Left ventricle myocardium superior (tissue), 1 donor: ENCODE results near the gene CD27. TPM values are rescaled to one million over a fixed set of nuclear protein-coding genes. Genes with fewer than 3 reads are reported as not detected.
"Not testable (repeated sequence)": the region's sequence is repeated elsewhere in the genome, so short reads cannot be mapped to it uniquely, and the experiment has no call there.

ENCODE experiments used
- ATAC-seq: fragments of 200-7000 bp; cut with Tn5 transposase; one replicate; pipeline ENCODE4 v1.9.1; 2020; ENCODE audit warnings: mild to moderate bottlenecking, moderate library complexity
- DNase-seq: peaks from one replicate; pipeline ENCODE4 v3.0.0-alpha.2; 2020
- intact Hi-C: fragments of 100-400 bp; cut with micrococcal nuclease; formaldehyde crosslinking; loops from one replicate; pipeline ENCODE4 v1.11.0; 2022
- total RNA-seq: library from RNA; stranded (reverse); fragmentation: NEBNext Ultra II Directional; extraction: Animal tissue kit (Norgen Biotek cat#: 25700); gene quantifications from one replicate; pipeline ENCODE4 v1.2.1, GENCODE V29; 2021
- donor health status: DM: no; HTN: yes; CAD: no; lungs with severe emphysema.

Gene CD27
- total RNA-seq, 1 donor from 2014 or later: 0.20 TPM

DNA sequence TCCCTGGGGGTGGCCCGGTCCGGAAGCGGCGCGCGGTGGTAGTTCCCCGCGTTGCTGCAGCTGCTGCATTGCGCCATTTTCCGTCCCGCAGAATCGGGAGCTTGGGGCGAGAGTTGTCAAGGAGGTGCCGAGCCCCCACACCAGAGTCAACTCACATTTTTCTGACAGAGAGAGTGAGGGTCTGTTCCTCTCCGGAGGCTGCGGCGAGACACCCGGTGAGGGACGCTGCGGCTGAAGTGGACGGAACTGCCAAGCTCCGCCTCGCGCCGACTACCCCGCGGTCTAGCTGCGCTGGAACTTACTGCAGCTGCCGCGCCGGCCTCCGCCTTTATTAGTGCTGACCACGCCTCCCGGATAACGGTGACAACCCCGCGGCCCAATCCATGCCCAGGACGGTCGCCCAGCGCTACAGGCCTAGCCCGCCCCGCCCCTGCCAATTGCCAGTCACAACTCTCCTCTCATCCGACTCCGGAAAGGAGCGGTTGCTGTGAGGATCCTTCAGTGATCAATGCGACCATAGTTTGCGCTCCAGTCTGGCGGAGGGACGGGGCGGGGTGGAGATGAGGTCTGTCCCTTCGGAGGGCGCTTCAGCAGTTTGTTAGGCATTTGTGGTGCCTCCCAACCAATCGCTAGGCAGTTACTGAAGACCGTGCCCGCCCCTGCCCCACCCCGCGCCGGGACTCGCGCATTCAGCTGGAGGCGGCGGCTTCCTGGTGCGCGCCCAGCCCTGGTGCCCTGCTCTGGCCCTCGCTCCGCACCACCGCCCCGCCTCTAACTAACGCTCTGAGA, 25.8 kb downstream of the CD27 start, which contains the start of gene VAMP1:
VAMP1 (minus strand) TSS at position 303 of the 789 bp plus-strand sequence; CDS start at position 157, 146 bp downstream.
- intact Hi-C loops: no loop called here
- peak; percentile 97 for ATAC-seq
- peak; percentile 98 for DNase-seq

GRCh38 chr12:6471989-6472360, 27.2 kb downstream of the CD27 start:
- intact Hi-C loops: no loop called here
- ATAC-seq (no peak), DNase-seq (no peak)

- no peak for DNase-seq
These were observed 27.7 kb downstream of the CD27 start for GRCh38 chr12:6472491-6472890.

DNA sequence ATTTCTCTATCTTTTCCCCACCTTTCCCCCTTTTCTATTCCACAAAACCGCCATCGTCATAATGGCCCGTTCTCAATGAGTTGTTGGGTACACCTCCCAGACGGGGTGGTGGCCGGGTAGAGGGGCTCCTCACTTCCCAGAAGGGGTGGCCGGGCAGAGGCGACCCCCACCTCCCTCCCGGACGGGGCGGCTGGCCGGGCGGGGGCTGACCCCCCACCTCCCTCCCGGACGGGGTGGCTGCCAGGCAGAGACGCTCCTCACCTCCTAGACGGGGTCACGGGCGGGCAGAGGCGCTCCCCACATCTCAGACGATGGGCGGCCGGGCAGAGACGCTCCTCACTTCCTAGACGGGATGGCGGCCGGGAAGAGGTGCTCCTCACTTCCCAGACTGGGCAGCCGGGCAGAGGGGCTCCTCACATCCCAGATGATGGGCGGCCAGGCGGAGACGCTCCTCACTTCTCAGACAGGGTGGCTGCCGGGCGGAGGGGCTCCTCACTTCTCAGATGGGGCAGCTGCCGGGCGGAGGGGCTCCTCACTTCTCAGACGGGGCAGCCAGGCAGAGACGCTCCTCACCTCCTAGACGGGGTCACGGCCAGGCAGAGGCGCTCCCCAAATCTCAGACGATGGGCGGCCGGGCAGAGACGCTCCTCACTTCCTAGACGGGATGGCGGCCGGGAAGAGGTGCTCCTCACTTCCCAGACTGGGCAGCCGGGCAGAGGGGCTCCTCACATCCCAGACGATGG, 30.6 kb downstream of the CD27 start:
- ATAC-seq, intact Hi-C loops, DNase-seq: not testable (repeated sequence)

More at GRCh38 chr12:6472491-6472890, 27.7 kb downstream of the CD27 start:
- intact Hi-C loops: no loop called here
- ATAC-seq: no peak

- ATAC-seq: no peak
- intact Hi-C loops: no loop called here
- DNase-seq: no peak
These were observed 31.7 kb downstream of the CD27 start for GRCh38 chr12:6476489-6476888.

DNA sequence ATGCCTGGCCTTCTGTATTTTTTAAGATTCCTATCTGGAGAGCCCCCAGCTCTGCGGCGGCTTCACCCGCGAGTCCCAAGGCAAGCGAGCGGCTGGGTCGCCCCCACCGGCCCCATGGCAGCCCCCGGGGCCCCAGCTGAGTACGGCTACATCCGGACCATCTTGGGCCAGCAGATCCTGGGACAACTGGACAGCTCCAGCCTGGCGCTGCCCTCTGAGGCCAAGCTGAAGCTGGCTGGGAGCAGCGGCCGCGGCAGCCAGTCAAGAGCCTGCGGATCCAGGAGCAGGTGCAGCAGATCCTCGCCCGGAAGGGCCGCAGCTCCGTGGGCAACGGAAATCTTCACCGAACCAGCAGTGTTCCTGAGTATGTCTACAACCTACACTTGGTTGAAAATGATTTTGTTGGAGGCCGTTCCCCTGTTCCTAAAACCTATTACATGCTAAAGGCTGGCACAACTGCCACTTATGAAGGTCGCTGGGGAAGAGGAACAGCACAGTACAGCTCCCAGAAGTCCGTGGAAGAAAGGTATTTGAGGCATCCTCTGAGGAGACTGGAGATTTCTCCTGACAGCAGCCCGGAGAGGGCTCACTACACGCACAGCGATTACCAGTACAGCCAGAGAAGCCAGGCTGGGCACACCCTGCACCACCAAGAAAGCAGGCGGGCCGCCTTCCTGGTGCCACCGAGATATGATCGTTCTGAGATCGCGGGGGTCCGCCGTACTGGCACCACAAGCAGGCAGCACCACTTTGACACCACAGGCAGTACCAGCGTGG, 33.0 kb downstream of the CD27 start:
- intact Hi-C loops, DNase-seq: not testable (repeated sequence)
- peak; percentile 25 for ATAC-seq

DNA sequence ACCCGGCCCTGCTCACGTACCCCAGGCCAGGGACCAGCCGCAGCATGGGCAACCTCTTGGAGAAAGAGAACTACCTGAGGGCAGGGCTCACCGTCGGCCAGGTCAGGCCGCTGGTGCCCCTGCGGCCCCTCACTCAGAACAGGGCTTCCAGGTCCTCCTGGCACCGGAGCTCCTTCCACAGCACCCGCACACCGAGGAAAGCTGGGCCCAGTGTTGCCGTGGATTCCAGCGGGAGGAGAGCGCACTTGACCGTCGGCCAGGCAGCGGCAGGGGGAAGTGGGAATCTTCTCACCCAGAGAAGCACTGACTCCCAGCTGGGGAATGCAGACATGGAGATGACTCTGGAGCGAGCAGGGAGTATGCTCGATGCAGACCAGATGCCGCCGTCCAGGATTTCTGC, 33.7 kb downstream of the CD27 start:
- ATAC-seq (no peak), DNase-seq (no peak)
- intact Hi-C loops: no loop called here

DNA sequence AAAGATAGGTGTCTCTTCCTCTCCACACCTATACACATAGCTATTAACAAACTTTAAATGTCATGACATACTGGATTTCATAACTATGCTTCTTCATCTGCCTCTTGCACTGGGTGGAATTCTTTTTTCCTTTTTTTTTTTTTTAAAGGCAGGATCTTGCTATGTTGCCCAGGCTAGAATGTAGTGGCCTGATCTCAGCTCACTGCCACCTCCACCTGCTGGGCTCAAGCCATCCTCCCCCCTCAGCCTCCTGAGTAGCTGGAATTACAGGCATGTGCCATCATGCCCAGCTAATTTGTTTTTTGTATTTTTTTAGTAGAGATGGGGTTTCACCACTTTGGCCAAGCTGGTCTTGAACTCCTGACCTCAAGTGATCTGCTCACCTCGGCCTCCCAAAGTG, 43.5 kb downstream of the CD27 start:
- ATAC-seq: no peak
- intact Hi-C loops: no loop called here
- DNase-seq: no peak

GRCh38 chr12:6489449-6489848, 44.7 kb downstream of the CD27 start:
- ATAC-seq (no peak), DNase-seq (no peak)
- intact Hi-C loops: no loop called here

GRCh38 chr12:6490673-6491072, 45.9 kb downstream of the CD27 start:
- intact Hi-C loops, ATAC-seq: not testable (repeated sequence)

DNA sequence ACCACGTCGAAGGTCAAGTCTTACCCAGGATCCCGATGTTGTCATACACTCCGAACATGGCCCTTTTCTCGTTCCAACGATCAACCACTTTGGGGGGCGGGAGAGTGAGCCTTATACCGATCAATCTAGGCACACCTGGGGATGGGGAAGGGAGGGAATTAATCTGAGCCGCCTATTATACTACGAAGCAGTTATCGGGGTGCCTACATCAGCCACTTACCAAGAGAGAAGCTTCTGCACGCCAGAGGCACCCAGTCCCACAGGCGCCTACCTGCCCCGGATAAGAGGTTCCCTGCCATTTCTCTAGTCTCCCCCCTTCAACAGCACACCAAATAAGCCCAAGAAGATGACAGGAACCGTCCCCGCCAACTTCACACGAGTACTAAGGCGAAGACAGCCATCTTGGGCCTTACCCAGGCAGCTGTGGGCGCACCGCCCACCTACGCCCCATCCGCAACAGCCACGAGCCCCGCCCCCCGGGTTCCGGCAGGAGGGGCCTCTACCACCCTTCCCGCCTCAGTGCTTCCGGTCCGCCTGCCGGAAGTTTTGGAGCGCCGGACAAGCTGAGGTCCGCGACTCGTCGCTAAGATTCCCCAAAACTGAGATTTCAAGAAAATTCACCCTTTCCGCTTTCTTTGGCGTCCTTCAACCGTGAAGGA, 48.2 kb downstream of the CD27 start, which contains the start of gene MRPL51:
MRPL51 (minus strand) TSS at position 425 of the 659 bp plus-strand sequence; CDS start at position 299, 126 bp downstream.
- DNase-seq (peak; percentile 99), ATAC-seq (peak; percentile 97)
- intact Hi-C loops: no loop called here

More at GRCh38 chr12:6490673-6491072, 45.9 kb downstream of the CD27 start:
- not testable (repeated sequence) for DNase-seq

DNA sequence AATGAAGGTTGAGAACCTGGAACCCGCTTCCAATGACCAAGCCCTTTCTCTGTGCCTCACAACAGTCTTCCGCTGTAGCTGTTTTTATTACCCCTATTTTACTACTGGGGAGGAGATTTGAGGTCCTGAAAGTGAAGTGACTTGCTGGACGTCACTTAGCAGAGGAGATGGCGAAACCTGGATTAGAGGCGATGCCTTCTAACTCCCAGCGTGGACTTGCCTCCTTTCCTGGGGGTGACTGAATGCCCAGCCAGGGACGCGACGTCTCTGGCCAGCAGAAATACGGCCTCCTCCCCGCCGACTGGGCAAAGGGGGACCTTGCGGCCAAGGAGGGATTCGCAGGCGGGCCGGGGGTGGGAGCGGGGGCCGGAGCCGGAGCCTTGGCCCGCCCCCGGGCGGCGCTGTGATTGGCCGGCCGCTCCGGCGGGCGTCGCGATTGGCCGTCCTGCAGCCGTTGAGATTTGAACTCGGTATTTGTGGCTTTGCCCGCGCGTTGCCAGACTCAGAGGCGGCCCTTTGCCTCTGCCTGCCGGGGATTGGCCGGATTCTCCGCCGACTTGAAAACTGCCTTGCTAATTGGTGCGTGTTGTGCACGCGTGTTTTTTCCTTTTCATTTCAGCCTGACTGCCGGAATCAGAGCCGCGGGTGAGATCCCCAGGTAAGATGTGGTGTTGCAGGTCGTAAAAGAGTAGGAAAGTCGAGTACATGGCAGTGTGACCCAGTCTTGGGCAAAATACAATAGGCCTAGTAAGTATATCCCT, 48.9 kb downstream of the CD27 start, which contains the start of gene NCAPD2:
NCAPD2 (plus strand) TSS at position 606 of the 761 bp plus-strand sequence. CDS start 997 bp downstream, outside the sequence.
- intact Hi-C loops: no loop called here
- ATAC-seq: peak; percentile 97
- peak; percentile 96 for DNase-seq

DNA sequence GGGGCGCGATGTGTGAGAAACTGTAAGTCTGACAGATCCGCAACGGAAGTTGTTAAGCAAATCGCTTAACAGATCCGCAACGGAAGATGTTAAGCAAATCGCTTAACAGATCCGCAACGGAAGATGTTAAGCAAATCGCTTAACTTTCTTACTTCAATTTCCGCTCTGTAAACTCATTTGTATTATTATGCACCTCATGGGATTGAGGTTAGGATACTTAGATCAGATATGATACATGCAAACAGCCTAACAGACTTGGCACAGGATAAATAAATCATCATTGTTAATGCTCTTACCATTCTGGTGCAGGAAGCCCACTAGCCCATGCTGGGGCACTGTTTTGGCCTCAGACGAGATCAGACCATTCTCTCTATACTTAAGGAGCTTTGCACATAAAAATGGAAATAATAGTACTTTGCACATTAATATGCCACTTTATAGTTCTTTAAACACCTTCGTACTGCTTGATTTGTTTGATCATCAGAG, 49.5 kb downstream of the CD27 start:
- intact Hi-C loops: no loop called here
- no peak for DNase-seq
- no peak for ATAC-seq

DNA sequence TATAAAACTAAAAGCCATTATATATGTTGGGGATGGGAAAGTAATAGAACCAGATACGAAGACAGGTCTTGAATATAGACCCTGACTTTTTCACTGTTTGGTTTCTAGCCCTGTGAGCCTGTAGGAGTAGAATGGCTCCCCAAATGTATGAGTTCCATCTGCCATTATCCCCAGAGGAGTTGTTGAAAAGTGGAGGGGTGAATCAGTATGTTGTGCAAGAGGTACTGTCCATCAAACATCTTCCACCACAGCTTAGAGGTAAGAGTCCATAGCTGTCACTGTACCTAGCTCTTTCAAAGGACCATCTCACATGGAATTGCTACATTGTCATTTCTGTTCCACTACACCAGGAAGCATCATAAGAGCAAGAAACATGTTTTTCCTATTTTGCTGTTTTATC, 50.2 kb downstream of the CD27 start:
- intact Hi-C loops: no loop called here
- ATAC-seq (no peak), DNase-seq (no peak)

DNA sequence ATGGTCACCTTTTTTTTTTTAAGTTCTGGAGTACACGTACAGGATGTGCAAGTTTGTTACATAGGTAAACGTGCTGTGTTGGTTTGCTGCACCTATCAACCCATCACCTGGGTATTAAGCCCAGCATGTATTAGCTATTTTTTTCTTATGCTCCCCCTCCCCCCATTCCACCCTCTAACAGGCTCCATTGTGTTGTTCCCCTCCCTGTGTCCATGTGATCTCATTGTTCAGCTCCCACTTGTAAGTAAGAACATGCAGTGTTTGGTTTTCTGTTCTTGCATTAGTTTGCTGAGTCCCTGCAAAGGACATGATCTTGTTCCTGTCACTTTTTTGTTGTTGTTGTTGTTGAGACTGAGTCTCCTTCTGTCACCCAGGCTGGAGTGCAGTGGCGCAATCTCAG, 52.5 kb downstream of the CD27 start:
- ATAC-seq, DNase-seq, intact Hi-C loops: not testable (repeated sequence)

GRCh38 chr12:6500466-6500865, 55.7 kb downstream of the CD27 start:
- DNase-seq (no peak), ATAC-seq (no peak)
- intact Hi-C loops: no loop called here
